Measurements from ENCODE around the gene BPIFA1.

Gene BPIFA1

DNA sequence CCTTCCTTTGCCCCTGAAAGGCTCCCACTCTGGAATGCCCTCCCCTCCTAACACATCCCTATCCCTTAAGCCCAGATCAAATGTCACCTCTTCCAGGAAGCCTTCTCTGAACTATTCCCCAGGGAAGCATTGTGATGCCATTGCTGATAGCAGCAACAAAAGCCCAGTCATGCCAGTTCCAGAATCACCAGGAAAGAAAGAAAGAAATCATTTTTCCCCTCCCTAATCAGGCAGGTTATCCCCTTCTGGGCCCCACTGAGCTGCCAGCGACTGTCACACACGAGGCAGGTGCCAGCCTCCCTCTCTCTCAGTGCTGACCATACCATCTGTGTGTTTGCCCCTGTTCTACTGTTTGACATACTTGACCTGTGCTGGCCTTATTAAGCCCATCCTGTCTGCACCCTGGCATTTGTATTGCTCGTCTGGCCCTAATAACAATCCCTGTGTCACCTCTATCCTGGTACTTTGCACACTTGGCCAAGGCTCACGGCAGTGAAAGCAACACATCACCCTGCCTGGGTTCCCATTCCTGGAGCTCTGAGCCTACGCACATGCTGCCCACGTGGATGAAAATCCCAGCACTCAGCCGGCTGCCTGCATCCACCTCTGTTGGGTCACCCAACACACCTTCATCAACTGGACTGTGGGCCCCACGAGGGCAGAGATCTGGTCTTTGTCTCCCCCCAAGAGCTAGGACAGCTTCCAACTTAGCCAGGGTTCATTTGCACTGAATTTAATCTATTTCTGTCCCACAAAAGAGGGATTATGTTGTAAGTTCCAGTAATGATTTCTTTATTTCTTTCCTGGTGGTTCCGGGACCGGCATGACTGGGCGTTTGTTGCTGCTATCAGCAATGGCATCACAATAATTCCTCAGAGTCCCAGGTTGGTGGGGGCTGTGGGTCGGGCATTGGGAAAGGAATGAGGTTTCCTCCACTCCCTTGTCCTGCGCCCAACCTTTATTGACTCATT, 42.0 kb downstream of the BPIFA1 start:
- in situ Hi-C loops (cut with HindIII; ENCODE audit: low sequenced_read_pairs): loop anchor here (25.0 kb wide), 1 partner anchor 365 kb away; no protein-coding TSS in a partner anchor

DNA sequence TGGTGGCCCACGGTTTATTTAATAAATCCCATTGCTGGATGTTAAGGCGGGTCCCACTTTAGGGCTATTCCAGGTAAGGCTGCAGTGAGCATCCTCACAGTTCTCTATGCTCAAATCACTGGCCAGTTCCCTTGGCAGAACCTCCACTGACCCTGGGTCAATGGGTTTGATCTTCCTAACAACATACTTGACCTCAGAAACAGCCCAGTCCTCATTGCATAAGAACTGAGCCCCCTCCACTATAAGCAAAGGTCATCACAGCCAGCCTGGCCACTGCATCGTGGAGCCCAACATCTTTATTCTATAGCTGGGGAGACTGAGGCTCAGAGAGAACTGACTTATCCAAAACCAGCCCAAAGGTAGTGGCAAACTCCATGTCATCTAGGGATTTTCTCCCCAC, 42.9 kb downstream of the BPIFA1 start:
- in situ Hi-C loops (cut with HindIII; ENCODE audit: low sequenced_read_pairs): loop anchor here (25.0 kb wide), 1 partner anchor 366 kb away; no protein-coding TSS in a partner anchor

DNA sequence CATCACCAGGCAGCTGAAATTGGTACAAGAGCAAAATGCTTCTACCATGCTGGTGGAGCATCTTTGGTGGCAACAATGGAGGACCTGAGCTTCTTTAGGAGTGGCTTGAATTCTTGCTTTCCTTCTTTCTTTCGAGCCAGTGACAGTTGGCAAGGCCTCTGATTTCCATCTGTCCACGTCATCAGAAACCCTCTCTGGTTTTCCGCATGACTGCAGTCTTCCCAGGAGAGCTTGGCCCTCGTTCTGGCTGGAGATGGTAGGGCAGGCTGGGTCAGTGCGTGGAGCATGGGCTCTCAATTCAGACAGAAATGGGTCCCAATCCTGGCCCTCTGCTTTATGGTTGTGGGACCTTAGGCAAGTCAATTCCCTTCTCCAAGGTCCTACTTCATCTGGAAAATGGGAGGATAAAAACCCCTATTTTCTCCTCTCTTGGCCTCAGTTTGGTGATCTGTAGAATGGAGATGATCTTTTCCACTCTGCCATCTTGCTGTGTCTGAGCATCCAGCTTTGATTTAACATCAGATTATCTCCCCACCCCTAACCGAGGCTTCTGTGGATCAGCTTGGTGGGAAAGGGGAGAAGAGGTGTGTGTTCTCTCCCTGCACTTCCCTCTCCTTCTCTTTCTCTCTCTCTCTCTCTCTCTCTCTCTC, 43.6 kb downstream of the BPIFA1 start:
- in situ Hi-C loops (cut with HindIII; ENCODE audit: low sequenced_read_pairs): loop anchor here (25.0 kb wide), 1 partner anchor 367 kb away; no protein-coding TSS in a partner anchor

DNA sequence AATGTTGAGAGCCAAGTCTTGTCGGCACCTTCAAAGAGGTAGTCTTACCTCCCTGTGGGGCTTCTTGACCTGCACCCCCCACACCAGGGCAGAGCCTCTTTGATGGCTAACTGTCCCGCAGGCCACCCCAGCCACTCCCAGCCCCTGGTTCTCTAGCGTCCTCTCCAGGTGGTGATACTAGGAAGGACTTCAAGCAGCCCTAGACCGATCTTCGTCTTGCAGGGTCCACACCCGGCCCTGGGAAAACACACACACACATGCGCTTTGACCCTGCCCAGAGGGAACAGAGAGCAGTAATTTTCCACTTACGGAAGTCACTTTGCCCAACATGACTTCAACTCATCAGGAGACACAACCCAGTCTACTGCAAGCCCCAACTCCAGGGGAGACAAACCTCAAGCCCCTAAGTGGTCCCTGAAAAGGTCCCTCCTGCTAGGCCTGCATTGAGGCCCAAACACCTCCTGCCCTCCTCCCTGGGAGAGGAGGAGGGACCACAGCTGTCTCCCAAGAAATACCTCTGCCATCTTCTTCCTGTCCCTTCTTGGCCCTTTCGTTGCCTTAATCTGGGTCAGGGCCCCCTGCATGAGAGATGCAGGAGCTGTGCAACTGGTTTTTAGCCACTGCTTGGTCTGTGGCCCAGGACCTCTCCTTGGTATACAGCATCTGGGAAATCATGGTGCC, 44.3 kb downstream of the BPIFA1 start:
- in situ Hi-C loops (cut with HindIII; ENCODE audit: low sequenced_read_pairs): loop anchor here (25.0 kb wide), 1 partner anchor 368 kb away; no protein-coding TSS in a partner anchor

DNA sequence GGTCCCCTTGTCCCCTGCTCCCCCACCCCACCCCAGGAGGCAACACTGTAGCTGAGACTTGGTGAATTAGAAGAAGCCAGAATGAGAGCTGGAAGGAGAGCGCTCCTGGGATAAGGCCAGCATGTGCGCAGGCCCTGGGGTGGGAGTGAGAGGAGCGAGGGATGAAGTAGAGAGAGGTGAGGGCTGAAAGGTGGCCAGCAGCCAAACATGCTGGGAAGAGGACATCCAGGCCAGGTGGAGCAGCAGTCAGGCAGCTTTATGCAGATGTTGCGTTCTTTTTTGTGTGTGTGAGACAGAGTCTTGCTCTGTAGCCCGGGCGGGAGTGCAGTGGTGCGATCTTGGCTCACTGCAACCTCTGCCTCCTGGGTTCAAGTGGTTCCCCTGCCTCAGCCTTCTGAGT, 45.0 kb downstream of the BPIFA1 start:
- in situ Hi-C loops (cut with HindIII; ENCODE audit: low sequenced_read_pairs): loop anchor here (25.0 kb wide), 1 partner anchor 368 kb away; no protein-coding TSS in a partner anchor

DNA sequence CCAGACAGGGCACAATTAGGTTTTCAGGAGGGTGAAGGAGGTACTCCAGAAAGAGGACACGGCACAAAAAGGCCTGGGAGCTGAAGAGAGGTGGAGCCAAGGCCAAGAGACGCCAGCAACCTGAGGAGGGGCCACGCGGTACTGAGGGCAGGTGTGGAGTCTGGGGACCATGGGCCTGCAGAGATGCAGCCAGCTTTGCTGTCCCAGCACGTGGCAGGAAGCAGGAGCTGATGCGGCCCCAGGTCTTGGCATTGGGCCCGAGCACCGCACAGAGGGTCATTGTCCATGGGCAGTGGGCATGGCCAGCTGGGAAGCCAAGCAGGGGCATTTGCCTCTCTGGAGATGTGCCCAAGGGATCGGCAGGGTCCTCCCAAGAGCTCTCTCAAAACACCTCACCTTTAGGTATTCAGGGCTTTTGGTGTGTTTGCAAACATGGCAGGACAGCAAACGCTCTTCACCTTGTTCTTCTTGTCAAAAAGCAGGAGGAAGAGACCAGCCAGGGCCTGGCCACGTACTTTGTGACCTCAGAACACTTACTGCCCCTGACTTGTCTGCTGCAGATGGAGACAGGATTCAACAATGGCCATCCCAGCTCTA, 45.9 kb downstream of the BPIFA1 start:
- in situ Hi-C loops (cut with HindIII; ENCODE audit: low sequenced_read_pairs): loop anchor here (25.0 kb wide), 1 partner anchor 369 kb away; no protein-coding TSS in a partner anchor

DNA sequence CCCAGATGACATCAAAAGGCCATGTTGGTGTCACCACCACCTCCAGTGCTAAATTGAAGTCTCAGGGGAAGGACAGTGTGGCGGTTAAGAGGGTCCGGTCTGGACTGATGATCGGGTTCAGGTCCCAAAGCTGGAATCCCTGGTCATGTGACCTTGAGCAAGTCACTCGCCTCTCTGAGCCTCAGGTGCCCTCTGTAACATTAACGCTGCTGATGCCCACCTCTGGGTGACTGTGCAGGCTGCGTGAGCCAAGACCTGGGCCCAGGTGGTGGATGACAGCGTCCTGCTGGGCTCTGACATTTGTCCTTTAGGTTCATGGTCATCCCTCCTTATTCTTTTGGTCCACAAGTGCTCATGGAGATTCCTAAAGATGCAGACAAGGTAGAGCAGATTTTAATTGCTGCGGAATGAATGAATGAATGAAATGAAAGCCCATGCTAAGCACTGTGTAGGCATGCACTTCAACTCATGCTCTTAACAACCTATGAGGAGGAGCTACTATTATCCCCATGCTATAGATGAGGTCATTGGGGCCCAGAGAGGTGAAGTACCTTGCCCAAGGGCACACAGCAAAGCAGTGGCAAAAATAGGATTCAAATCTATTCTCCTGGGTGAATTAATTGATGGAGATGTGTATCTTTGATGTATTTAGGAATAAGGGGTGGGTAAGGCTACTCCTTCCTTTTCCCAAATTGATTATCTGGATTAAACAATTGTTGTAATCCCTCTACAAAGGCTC, 46.6 kb downstream of the BPIFA1 start:
- in situ Hi-C loops (cut with HindIII; ENCODE audit: low sequenced_read_pairs): loop anchor here (25.0 kb wide), 1 partner anchor 370 kb away; no protein-coding TSS in a partner anchor

DNA sequence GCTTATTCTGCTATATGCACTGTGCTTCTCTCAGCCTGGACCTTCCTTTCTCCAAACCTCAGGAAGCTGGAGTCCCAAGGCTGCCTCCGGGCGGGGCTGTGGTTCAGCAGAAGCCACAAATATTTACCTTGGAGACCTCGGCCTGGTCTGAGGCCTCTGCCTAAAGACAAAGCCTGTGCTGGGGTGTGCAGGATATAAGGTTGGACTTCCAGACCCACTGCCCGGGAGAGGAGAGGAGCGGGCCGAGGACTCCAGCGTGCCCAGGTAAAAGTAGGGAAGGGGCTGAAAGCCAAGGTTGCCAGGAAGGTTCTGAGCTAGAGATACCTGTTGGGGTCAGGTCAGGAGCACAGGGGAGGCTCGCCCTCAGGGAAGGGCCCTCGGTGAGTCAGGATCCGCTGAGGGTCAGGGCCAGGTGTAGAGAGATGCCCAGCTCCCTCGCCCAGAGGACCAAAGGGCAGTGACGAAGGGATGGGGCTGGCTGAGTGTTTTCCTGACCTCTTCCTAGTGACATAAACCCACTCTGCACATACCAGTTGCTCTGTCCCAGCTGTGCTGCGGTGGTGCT, 47.3 kb downstream of the BPIFA1 start, which contains the start of gene BPIFB1:
Gene BPIFB1, plus strand, starts transcription at position 224 of the 565 bp plus-strand sequence. CDS start 2,860 bp downstream, outside the sequence.
- in situ Hi-C loops (cut with HindIII; ENCODE audit: low sequenced_read_pairs): loop anchor here (25.0 kb wide), 1 partner anchor 371 kb away; no protein-coding TSS in a partner anchor

DNA sequence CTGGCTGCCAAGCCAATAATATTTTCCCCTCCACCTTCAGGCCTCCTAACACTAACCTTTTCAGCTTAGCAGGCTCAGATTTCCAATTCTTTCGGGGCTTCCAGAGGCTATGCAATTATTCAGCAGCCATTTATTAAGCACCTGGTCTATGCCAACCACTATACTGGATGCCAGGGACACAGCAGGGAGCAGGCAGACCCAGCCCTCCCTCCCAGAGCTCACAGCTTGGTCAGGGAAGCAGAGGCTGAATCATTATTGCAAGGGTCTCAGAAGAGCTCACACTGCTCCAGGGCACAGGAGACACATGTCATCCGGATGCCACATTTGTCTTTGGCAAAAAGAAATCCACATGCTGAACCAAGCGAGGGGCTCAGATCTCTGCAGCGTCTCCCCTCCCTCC, 48.5 kb downstream of the BPIFA1 start:
- in situ Hi-C loops (cut with HindIII; ENCODE audit: low sequenced_read_pairs): loop anchor here (25.0 kb wide), 1 partner anchor 372 kb away; no protein-coding TSS in a partner anchor

DNA sequence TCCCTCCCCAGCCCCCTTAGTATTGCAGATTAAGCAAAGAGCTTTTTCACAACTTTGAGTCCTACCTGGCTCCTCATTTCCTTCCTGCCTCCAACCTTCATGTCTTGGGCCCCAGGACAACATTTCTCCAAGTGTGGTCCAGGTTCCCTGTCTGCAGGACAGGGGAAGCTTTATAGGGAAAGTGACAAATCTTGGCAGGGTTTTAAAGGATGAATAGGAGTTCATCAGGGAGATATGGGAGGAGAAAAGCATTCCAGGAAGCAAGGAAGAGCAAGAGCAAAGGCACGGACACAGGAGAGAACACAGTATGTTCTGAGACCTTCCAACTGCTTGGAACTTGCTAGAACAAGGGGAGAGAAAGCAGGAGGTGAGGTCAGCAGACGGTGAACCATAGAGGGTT, 49.1 kb downstream of the BPIFA1 start:
- in situ Hi-C loops (cut with HindIII; ENCODE audit: low sequenced_read_pairs): loop anchor here (25.0 kb wide), 1 partner anchor 373 kb away; no protein-coding TSS in a partner anchor

DNA sequence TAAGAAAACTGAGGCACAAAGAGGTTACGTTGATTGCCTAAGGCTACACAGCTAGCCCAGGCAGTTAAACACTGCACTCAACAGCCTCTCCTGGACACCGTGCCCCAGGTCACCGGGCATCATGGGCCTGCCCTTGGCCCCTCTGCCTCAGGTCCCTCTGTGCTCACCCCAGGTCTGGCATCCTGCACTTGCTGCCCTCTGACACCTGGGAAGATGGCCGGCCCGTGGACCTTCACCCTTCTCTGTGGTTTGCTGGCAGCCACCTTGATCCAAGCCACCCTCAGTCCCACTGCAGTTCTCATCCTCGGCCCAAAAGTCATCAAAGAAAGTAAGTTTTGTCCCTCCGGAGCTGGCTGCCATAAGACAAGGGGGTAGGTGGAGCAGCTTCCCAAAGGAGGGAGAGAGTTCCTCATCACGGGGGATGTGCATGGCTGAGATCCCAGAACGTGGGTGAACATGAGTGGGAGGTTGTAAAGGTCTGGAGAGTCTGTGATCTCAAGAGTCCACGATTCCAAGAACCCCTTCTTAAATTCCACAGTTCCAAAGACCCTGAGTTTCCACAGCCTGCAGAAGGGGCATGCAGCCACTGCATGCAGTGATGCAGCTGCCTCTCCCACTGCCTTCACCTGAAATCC, 50.2 kb downstream of the BPIFA1 start:
- in situ Hi-C loops (cut with HindIII; ENCODE audit: low sequenced_read_pairs): loop anchor here (25.0 kb wide), 1 partner anchor 374 kb away; no protein-coding TSS in a partner anchor

DNA sequence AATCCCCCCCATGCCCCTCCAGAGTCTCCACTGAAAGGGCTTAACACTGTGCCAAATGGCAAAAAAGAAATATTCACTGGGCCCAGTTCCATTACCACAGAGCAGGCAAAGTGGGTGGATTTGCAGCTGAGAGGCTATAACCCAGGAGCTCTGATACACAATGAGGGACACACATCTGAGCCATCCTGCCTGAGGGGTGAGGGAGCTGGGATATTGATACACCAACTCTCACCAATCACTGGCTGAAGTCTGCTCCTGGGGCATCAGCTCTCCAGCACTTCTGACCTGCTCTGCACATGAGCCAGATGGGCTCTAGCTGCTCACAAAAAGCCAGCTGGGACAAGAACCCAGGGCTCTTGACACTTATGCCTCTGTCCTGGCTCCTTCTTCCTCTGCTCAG, 52.1 kb downstream of the BPIFA1 start:
- in situ Hi-C loops (cut with HindIII; ENCODE audit: low sequenced_read_pairs): loop anchor here (25.0 kb wide), 1 partner anchor 376 kb away; no protein-coding TSS in a partner anchor

DNA sequence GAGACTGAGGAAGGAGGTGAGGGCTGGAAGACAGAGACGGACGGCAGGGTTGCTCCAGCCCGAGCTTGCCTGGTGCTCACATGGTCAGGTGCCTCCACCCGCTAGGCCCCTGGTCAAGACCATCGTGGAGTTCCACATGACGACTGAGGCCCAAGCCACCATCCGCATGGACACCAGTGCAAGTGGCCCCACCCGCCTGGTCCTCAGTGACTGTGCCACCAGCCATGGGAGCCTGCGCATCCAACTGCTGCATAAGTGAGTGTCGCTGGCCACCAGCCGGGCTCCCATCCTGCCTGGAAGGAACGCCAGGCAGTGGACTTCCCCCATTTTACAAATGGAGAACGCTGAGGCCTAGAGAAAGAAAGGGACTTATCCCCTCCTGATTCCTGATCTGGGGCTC, 55.1 kb downstream of the BPIFA1 start:
- in situ Hi-C loops (cut with HindIII; ENCODE audit: low sequenced_read_pairs): loop anchor here (25.0 kb wide), 1 partner anchor 379 kb away; no protein-coding TSS in a partner anchor

DNA sequence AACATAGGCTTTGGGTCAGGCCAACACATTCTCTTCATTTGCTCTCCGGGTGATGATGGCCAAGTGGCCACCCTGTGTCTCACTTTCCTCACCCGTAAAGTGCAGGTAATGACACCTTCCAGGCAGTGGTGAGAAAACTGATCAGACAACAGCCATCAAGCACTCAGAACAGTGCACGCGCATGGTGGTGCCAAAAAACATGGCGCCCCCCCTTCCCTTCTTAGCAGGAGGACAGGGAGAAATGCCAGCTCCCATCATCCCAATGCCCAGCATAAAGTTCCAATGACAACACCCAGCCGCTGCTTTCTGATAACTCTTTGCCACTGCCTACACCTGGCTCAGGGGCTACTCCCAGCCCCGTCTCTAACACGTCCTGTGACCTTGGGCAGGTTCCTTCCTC, 55.6 kb downstream of the BPIFA1 start:
- in situ Hi-C loops (cut with HindIII; ENCODE audit: low sequenced_read_pairs): loop anchor here (25.0 kb wide), 1 partner anchor 379 kb away; no protein-coding TSS in a partner anchor

DNA sequence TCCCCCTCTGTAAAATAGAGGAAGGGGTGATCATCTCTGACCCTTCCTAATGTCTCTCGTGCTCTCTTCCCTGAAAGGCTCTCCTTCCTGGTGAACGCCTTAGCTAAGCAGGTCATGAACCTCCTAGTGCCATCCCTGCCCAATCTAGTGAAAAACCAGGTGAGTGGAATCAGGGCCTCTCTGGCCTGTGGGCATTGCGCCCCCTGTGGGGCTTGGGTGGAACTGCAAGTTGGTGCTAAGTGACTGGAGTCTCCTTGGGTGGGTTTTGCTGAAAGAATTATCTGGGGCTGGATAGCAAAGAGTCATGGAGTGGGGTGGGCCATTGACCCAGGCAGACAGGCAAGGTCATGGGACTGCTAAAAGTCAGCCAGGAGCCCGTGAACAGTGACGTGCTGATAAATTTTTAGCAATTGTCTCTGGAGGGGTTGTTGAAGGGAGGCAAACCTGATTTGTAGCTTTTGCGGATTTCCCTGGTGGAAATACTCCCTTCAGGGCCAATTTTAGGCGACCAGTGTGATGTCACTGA, 56.1 kb downstream of the BPIFA1 start:
- in situ Hi-C loops (cut with HindIII; ENCODE audit: low sequenced_read_pairs): loop anchor here (25.0 kb wide), 1 partner anchor 380 kb away; no protein-coding TSS in a partner anchor
